HepG2 (cell line): ENCODE data around the gene MRPS34. TPM values are rescaled to one million over a fixed set of nuclear protein-coding genes. Genes with fewer than 3 reads are reported as not detected.
A peak's percentile ranks its signal among the peaks of the same experiment; 100 is the strongest.

Experiments used
- CHCHD3 ChIP-seq: sonication (generic); formaldehyde crosslinking; IDR thresholded peaks from 2 replicates; pipeline ENCODE4 v1.8.0; 2022; ENCODE audit warnings: mild to moderate bottlenecking, missing genetic modification reagents, moderate library complexity
- ELF4 ChIP-seq: sonication (generic); formaldehyde crosslinking; IDR thresholded peaks from 2 replicates; pipeline ENCODE4 v1.5.0; 2020; ENCODE audit warnings: missing genetic modification reagents, mild to moderate bottlenecking, moderate library complexity, borderline replicate concordance
- NFE2 ChIP-seq: sonication (generic); formaldehyde crosslinking; IDR thresholded peaks from 2 replicates; pipeline ENCODE4 v1.4.0; 2020; ENCODE audit warnings: missing genetic modification reagents
- SETDB1 ChIP-seq: sonication (generic); formaldehyde crosslinking; IDR thresholded peaks from 2 replicates; pipeline ENCODE4 v1.5.1; 2020; ENCODE audit warnings: missing genetic modification reagents, mild to moderate bottlenecking, borderline replicate concordance
- SIN3A ChIP-seq: IDR thresholded peaks from 2 replicates; pipeline ENCODE4 v1.6.1; 2011; ENCODE audit warnings: low read depth, mild to moderate bottlenecking, control low read depth, low read length, borderline replicate concordance
- SNAI1 ChIP-seq: sonication (generic); formaldehyde crosslinking; IDR thresholded peaks from 2 replicates; pipeline ENCODE4 v1.5.0; 2020; ENCODE audit warnings: mild to moderate bottlenecking, missing genetic modification reagents, borderline replicate concordance
- ZMYM4 ChIP-seq: sonication (generic); formaldehyde crosslinking; IDR thresholded peaks from 2 replicates; pipeline ENCODE4 v1.8.1; 2023; ENCODE audit warnings: mild to moderate bottlenecking, missing genetic modification reagents
- ZNF138 ChIP-seq: sonication (generic); formaldehyde crosslinking; IDR thresholded peaks from 2 replicates; pipeline ENCODE4 v1.5.0; 2020; ENCODE audit warnings: mild to moderate bottlenecking, low read depth, missing genetic modification reagents
- ZNF333 ChIP-seq: sonication (generic); formaldehyde crosslinking; IDR thresholded peaks from 2 replicates; pipeline ENCODE4 v1.4.0; 2020; ENCODE audit warnings: mild to moderate bottlenecking, missing genetic modification reagents, borderline replicate concordance
- ZNF33A ChIP-seq: sonication (generic); formaldehyde crosslinking; IDR thresholded peaks from 2 replicates; pipeline ENCODE4 v1.5.1; 2020; ENCODE audit warnings: missing genetic modification reagents, mild to moderate bottlenecking, moderate library complexity, borderline replicate concordance
- ZNF644 ChIP-seq: IDR thresholded peaks from 2 replicates; pipeline ENCODE4 v1.6.1; 2016; ENCODE audit warnings: low read depth
- polyA plus RNA-seq, 8 experiments: library from polyadenylated mRNA; depleted of rRNA in 3 of 8; stranded (reverse) in 7 of 8; unstranded in 1 of 8; fragments of >200 nt; fragmentation: Illumina TruSeq in 4 of 8; extraction: Trizol in 4 of 8; gene quantifications; 2 replicates each; pipeline versions ENCODE4 v1.2.1 to v1.2.3, GENCODE V29; 2011 to 2016; ENCODE audit warnings: low read depth in 4 of 8, missing spikeins in 1 of 8, mixed read lengths in 1 of 8; ENCODE audit not compliant: insufficient read depth in 1 of 8
- total RNA-seq, 5 experiments: library from RNA; depleted of rRNA; stranded (reverse); fragments of >200 nt; fragmentation: Illumina TruSeq; extraction: Trizol; gene quantifications; 2 replicates each; pipeline ENCODE4 v1.2.3, GENCODE V29; 2016; ENCODE audit warnings: low read depth in 1 of 5
- TF ChIP-seq, protein P1 (sequence below): sonication (generic); formaldehyde crosslinking; IDR thresholded peaks from 2 replicates; pipeline ENCODE4 v1.4.0; 2020; ENCODE audit warnings: missing genetic modification reagents, borderline replicate concordance
- TF ChIP-seq, protein P2 (sequence below): sonication (generic); formaldehyde crosslinking; IDR thresholded peaks from 2 replicates; pipeline ENCODE4 v1.4.0; 2020; ENCODE audit warnings: missing genetic modification reagents
- TF ChIP-seq, protein P3 (sequence below), 2 experiments: sonication (generic) in 1 of 2; formaldehyde crosslinking in 1 of 2; IDR thresholded peaks; 2 replicates each; pipeline versions ENCODE4 v1.6.1 to v1.9.0; 2014 to 2022; ENCODE audit warnings: antibody characterized with exemption in 1 of 2, borderline replicate concordance in 1 of 2, inconsistent platforms in 1 of 2, low read depth in 1 of 2, missing genetic modification reagents in 1 of 2

MRPS34 gene
- total and polyA plus RNA-seq, 2 of the 13 experiments (the other 11 are each of a cell fraction or from before 2014, with no cell fraction given), result 63.5 to 131 TPM

DNA sequence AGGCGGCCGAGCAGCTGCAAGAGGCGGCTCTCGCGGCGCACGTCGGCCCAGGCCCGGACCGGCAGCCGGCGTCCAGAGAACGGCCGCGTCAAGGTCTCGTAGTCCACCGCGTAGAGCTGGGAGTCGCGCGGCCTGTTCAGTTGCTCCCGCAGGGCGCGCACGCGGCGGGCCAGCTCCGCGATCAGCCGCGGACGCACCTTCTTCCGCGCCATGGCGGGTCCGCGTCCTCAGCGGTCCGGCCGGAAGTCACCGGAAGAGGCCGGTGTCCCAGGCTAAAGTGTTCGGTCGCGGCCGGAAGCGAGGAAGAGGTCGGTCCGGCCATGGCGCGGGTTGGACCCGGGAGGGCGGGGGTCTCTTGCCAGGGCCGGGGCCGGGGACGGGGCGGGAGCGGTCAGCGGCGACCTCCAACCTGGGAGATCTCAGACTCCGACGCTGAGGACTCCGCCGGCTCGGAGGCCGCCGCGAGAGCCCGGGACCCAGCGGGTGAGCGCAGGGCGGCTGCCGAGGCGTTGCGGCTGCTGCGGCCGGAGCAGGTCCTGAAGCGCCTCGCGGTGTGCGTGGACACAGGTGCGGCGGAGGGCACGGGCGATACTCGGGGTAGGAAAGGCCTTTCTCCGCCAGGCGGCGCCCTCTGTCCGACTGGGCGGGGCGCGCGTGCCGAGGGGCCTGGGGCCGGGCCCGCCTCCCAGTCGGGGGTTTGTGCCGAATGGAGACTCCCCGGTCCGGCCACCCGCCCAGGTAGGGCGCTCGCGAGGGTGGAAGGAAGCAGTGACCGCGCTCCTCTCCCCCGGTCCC, at the start of gene MRPS34 (continued):
- TF ChIP-seq, protein P1, sequence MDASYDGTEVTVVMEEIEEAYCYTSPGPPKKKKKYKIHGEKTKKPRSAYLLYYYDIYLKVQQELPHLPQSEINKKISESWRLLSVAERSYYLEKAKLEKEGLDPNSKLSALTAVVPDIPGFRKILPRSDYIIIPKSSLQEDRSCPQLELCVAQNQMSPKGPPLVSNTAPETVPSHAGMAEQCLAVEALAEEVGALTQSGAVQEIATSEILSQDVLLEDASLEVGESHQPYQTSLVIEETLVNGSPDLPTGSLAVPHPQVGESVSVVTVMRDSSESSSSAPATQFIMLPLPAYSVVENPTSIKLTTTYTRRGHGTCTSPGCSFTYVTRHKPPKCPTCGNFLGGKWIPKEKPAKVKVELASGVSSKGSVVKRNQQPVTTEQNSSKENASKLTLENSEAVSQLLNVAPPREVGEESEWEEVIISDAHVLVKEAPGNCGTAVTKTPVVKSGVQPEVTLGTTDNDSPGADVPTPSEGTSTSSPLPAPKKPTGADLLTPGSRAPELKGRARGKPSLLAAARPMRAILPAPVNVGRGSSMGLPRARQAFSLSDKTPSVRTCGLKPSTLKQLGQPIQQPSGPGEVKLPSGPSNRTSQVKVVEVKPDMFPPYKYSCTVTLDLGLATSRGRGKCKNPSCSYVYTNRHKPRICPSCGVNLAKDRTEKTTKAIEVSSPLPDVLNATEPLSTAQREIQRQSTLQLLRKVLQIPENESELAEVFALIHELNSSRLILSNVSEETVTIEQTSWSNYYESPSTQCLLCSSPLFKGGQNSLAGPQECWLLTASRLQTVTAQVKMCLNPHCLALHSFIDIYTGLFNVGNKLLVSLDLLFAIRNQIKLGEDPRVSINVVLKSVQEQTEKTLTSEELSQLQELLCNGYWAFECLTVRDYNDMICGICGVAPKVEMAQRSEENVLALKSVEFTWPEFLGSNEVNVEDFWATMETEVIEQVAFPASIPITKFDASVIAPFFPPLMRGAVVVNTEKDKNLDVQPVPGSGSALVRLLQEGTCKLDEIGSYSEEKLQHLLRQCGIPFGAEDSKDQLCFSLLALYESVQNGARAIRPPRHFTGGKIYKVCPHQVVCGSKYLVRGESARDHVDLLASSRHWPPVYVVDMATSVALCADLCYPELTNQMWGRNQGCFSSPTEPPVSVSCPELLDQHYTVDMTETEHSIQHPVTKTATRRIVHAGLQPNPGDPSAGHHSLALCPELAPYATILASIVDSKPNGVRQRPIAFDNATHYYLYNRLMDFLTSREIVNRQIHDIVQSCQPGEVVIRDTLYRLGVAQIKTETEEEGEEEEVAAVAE, result no peak; the same call in 1 of the 2 replicates
- TF ChIP-seq ZNF138, result no peak
- TF ChIP-seq ELF4 (CRISPR knock-in tag), result no peak
- TF ChIP-seq ZNF333 (CRISPR knock-in tag), result no peak
- TF ChIP-seq ZMYM4 (CRISPR knock-in tag), result peak; percentile 89
- no peak for TF ChIP-seq NFE2 (CRISPR knock-in tag)
- no peak for TF ChIP-seq ZNF644 (CRISPR knock-in tag)
- TF ChIP-seq CHCHD3, result no peak
- TF ChIP-seq, protein P2, sequence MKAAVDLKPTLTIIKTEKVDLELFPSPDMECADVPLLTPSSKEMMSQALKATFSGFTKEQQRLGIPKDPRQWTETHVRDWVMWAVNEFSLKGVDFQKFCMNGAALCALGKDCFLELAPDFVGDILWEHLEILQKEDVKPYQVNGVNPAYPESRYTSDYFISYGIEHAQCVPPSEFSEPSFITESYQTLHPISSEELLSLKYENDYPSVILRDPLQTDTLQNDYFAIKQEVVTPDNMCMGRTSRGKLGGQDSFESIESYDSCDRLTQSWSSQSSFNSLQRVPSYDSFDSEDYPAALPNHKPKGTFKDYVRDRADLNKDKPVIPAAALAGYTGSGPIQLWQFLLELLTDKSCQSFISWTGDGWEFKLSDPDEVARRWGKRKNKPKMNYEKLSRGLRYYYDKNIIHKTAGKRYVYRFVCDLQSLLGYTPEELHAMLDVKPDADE (CRISPR knock-in tag), result peak; percentile 60; the same call in 1 of the 2 replicates
- peak; percentile 60; the same call in 1 of the 2 replicates for TF ChIP-seq SIN3A
- TF ChIP-seq ZNF33A (CRISPR knock-in tag), result no peak
- TF ChIP-seq, protein P3, sequence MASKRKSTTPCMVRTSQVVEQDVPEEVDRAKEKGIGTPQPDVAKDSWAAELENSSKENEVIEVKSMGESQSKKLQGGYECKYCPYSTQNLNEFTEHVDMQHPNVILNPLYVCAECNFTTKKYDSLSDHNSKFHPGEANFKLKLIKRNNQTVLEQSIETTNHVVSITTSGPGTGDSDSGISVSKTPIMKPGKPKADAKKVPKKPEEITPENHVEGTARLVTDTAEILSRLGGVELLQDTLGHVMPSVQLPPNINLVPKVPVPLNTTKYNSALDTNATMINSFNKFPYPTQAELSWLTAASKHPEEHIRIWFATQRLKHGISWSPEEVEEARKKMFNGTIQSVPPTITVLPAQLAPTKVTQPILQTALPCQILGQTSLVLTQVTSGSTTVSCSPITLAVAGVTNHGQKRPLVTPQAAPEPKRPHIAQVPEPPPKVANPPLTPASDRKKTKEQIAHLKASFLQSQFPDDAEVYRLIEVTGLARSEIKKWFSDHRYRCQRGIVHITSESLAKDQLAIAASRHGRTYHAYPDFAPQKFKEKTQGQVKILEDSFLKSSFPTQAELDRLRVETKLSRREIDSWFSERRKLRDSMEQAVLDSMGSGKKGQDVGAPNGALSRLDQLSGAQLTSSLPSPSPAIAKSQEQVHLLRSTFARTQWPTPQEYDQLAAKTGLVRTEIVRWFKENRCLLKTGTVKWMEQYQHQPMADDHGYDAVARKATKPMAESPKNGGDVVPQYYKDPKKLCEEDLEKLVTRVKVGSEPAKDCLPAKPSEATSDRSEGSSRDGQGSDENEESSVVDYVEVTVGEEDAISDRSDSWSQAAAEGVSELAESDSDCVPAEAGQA (IDR thresholded peaks at IDR 0.05; ENCODE audit: low read depth), result peak; percentile 78; the same call in 1 of the 2 replicates
- TF ChIP-seq, protein P3 (CRISPR knock-in tag; IDR thresholded peaks at IDR 0.05; ENCODE audit: borderline replicate concordance), result no peak
- no peak for TF ChIP-seq SNAI1
- TF ChIP-seq SETDB1 (CRISPR knock-in tag), result no peak
